ENCODE measurements around the gene ADGRB2.

The ADGRB2 gene

DNA sequence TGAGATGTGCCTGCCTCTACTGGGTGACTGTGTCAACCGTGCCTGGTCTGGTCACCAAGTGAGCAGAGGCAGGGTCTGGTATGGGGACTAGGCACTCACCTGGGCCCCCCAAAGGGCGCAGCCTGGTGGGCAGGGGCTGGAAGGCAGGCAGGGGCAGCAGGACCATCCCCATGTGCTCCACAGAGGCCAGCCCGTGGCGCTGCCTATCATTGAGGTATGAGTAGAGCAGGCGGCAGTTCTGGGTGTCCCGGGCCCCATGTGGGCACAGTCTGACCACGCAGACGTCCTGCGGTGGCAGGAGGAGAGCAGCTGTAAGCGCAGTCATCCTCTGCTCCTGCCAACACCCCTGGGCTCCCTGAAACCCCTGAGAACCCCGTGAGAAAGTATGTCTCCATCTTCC is 28.0 kb upstream of the ADGRB2 start:
- Histone ChIP-seq H3K4me2 (ENCODE audit: low read depth, low read length) (no peak overlapping the region), H3K27me3 (replicated peaks; ENCODE audit: insufficient read depth, low read length) (peaks cover 63% of the 10 kb centered on the region), H3K4me1 (ENCODE audit: low read length) (no peaks in the 10 kb centered on the region), H3K9me2 (replicated peaks; ENCODE audit: insufficient read depth, low read length) (no peaks in the 10 kb centered on the region), H3K9me3 (replicated peaks; ENCODE audit: insufficient read depth, low read length) (no peaks in the 10 kb centered on the region), H4K20me1 (ENCODE audit: insufficient read depth, low read length) (no peaks in the 10 kb centered on the region), H3K4me3 (ENCODE audit: low read length) (no peak overlapping the region), H3K79me2 (ENCODE audit: low read length) (no peaks in the 10 kb centered on the region), H3K27ac (ENCODE audit: low read length) (no peak overlapping the region), H3K9ac (ENCODE audit: low read length) (no peak overlapping the region), H2AFZ (ENCODE audit: low read length) (no peak overlapping the region), H3F3A (ENCODE audit: insufficient read depth, low read length) (no peaks in the 10 kb centered on the region), H3K36me3 (replicated peaks; ENCODE audit: insufficient read depth, low read length) (no peaks in the 10 kb centered on the region)
- DNase-seq = no peak
- TF ChIP-seq EZH2 (optimal IDR thresholded peaks at IDR 0.05; ENCODE audit: low read depth, low read length) (no peak), EZH2phosphoT487 (IDR thresholded peaks at IDR 0.05; ENCODE audit: low read length) (no peak)
- TF ChIP-seq, protein P1, sequence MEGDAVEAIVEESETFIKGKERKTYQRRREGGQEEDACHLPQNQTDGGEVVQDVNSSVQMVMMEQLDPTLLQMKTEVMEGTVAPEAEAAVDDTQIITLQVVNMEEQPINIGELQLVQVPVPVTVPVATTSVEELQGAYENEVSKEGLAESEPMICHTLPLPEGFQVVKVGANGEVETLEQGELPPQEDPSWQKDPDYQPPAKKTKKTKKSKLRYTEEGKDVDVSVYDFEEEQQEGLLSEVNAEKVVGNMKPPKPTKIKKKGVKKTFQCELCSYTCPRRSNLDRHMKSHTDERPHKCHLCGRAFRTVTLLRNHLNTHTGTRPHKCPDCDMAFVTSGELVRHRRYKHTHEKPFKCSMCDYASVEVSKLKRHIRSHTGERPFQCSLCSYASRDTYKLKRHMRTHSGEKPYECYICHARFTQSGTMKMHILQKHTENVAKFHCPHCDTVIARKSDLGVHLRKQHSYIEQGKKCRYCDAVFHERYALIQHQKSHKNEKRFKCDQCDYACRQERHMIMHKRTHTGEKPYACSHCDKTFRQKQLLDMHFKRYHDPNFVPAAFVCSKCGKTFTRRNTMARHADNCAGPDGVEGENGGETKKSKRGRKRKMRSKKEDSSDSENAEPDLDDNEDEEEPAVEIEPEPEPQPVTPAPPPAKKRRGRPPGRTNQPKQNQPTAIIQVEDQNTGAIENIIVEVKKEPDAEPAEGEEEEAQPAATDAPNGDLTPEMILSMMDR (IDR thresholded peaks at IDR 0.05; ENCODE audit: low read length) = no peak

DNA sequence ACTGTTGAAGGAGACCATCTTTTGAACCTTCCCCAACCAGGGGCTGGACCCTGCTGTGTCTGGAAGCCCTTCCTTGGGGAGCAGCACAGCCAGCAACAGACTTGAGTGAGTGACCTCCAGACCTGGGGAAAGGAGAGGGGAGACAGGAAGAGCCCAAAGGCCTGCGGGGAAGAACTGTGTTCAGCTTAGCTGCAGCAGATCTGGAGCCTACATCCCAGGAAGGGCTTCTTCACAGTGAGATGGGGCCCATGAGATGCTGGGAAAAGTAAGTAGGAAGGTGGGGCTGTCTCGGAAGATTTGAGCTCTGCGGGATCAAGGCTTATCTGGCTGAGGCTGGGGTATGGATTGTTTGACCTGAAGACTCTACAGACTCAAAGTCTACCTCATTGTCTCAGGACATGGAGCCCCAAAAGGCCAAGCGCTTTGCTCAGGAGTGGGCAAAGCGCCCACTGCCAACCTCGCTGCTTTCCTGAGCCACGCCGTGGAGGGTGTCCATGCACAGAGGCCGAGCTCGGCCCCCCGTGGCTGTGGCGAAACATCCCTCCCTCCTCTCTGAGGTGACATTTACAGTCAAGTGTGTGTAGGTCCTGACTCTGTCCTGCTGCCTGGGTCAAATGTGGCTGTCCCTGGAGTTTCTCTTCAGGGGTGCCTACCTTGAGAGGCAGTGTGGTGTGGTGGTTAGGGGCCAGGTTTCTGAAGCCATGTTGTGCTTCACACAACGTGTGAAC is 27.2 kb upstream of the ADGRB2 start:
- Histone ChIP-seq H4K20me1 (ENCODE audit: insufficient read depth, low read length) (no peaks in the 10 kb centered on the region), H3K27ac (ENCODE audit: low read length) (no peak overlapping the region), H3K36me3 (replicated peaks; ENCODE audit: insufficient read depth, low read length) (no peaks in the 10 kb centered on the region), H3K4me1 (ENCODE audit: low read length) (no peaks in the 10 kb centered on the region), H3K4me3 (ENCODE audit: low read length) (no peak overlapping the region), H3K9ac (ENCODE audit: low read length) (no peak overlapping the region), H3F3A (ENCODE audit: insufficient read depth, low read length) (no peaks in the 10 kb centered on the region), H3K4me2 (ENCODE audit: low read depth, low read length) (no peak overlapping the region), H3K9me3 (replicated peaks; ENCODE audit: insufficient read depth, low read length) (no peaks in the 10 kb centered on the region), H3K79me2 (ENCODE audit: low read length) (no peaks in the 10 kb centered on the region), H3K9me2 (replicated peaks; ENCODE audit: insufficient read depth, low read length) (no peaks in the 10 kb centered on the region), H3K27me3 (replicated peaks; ENCODE audit: insufficient read depth, low read length) (peaks cover 54% of the 10 kb centered on the region), H2AFZ (ENCODE audit: low read length) (no peak overlapping the region)
- no peak for TF ChIP-seq EZH2 (optimal IDR thresholded peaks at IDR 0.05; ENCODE audit: low read depth, low read length)
- TF ChIP-seq, protein P1 (IDR thresholded peaks at IDR 0.05; ENCODE audit: low read length) = no peak
- TF ChIP-seq EZH2phosphoT487 (IDR thresholded peaks at IDR 0.05; ENCODE audit: low read length) = no peak
- DNase-seq = no peak

DNA sequence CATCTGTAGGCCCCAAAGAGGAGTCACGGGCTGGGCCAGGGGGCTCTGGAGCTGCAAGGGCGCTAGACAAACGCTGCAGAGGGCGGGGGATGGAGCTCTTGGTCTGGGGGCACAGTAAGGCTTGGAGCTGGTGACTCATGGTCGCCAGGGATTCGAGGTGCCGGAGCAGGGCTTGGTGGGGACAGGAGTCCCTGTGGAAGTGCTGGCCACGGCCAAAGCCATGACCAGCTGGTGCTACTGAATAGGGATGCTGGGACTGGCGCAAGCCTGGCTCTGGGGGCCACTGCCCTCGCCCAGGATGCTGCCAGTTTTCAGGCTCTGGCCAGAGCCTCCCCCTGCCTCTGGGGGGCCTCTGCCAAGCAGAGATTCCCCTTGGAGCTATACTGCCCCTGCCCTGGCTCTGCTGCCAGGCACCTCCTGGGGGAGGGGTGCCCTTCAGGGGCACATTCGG is 26.5 kb upstream of the ADGRB2 start:
- Histone ChIP-seq H3K9me2 (replicated peaks; ENCODE audit: insufficient read depth, low read length) (no peaks in the 10 kb centered on the region), H3K9ac (ENCODE audit: low read length) (no peak overlapping the region), H3K9me3 (replicated peaks; ENCODE audit: insufficient read depth, low read length) (no peaks in the 10 kb centered on the region), H3K4me2 (ENCODE audit: low read depth, low read length) (no peak overlapping the region), H3K4me3 (ENCODE audit: low read length) (no peak overlapping the region), H3K36me3 (replicated peaks; ENCODE audit: insufficient read depth, low read length) (no peaks in the 10 kb centered on the region), H3K27me3 (replicated peaks; ENCODE audit: insufficient read depth, low read length) (peaks cover 48% of the 10 kb centered on the region), H2AFZ (ENCODE audit: low read length) (no peak overlapping the region), H3K4me1 (ENCODE audit: low read length) (no peaks in the 10 kb centered on the region), H3F3A (ENCODE audit: insufficient read depth, low read length) (no peaks in the 10 kb centered on the region), H3K27ac (ENCODE audit: low read length) (no peak overlapping the region), H3K79me2 (ENCODE audit: low read length) (no peaks in the 10 kb centered on the region), H4K20me1 (ENCODE audit: insufficient read depth, low read length) (no peaks in the 10 kb centered on the region)
- TF ChIP-seq EZH2phosphoT487 (IDR thresholded peaks at IDR 0.05; ENCODE audit: low read length) = no peak
- TF ChIP-seq, protein P1 (IDR thresholded peaks at IDR 0.05; ENCODE audit: low read length) = no peak
- no peak for TF ChIP-seq EZH2 (optimal IDR thresholded peaks at IDR 0.05; ENCODE audit: low read depth, low read length)
- DNase-seq = no peak

Measured in MM.1S (cell line).